SIG-M5 treated with dmso at 0.1 percent for 504 hours (cell line): ENCODE results near the gene SPINT1.

ENCODE experiments used
- DNase-seq: peaks from one replicate; lab custom pipeline; 2025; ENCODE audit not compliant: unreplicated experiment; lab: John Stamatoyannopoulos, UW

SPINT1 gene

DNA sequence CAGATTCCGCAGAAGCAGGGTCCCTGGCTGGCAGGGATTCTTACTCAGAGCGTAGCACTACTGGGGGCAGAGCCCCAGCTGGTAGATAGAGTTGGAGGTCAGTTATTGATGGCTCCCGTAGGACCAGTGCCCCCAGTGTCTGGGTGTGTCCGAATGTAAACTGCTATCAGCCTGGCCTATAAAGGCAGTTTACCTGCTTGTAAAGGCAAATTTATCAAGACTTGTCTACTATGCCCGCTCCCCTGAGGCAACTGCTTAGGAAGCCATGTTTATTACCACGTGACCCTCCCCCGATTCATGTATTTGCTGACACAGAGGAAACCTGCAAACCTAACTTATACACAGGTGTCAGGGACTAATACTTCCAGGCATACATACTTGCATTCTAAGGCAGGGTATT, 14.7 kb upstream of the SPINT1 start:
- no peak for DNase-seq

DNA sequence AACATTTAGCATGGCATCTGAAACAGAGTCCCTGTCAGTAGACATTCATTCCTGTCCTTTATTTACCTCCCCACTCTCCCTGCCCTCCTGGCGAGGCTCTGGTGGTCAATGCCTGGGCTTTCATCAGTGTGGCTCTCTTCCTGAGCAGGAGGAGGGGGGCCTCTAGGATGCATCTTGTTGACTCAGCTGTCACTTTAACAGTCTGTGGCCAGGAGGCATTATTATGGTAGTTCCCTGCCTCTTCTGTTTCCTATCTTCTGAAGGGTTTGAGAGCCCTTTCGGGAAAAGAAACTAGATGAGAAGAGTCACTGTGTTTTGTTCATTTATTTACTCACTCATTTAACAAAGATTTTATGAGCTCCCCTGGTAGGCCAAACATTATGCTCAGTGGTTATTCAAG, 13.0 kb upstream of the SPINT1 start:
- DNase-seq = no peak

DNA sequence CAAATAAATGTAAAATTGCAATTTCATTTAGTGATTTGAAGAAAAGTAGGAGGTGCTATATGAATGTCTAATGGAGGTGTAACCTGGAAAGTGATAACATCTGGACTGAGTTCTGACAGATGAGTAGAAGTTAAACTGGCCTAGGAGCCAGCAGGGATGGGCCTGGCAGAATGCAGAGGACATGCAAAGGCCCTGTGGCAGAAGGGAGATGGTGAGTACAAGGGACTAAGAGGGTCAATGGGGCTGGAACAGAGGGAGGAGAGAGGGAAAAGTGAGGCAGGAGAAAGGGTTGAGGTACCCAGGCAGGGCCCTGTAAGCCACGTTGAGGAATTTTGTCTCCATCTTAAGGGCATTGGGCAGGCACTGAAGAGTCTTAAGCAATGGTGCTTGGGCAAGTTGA, 12.0 kb upstream of the SPINT1 start:
- no peak for DNase-seq

DNA sequence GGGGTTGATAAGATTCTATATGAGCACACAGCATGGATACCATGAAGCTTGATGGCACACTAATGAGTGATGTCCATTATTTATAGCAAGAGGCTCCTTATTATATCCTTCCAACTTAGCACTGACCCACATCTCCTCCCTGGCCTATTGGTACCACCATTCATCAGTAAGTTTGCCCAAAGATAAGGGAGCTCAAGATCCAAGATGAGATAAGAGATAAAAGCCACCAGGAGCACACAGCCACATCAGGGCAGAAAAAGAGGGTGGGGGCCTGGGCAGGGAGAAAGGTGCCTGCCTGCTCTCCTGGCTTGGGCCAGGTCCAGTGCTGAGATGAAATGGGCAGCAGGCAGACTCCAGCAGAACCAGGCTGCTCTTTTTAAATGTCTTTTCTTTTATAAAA, 10.9 kb upstream of the SPINT1 start:
- DNase-seq = no peak

DNA sequence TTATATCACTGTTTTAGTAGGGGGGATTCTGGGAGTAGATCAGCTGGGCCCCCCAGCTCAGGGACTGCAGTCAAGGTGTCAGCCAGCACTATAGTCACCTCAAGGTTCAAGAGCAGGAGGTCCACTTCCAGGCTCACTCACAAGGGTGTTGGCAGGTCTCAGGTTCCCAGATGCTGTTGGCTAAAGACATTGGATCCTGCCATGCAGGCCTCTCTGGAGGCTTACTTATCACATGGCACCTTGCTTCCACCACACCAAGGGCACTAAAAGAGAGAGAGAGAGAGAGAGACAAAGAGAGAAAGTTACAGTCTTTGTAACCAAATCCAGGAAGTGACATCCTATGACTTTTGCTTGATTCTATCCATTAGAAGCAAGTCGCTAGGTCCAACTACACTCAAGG, 7.8 kb upstream of the SPINT1 start:
- DNase-seq = no peak

DNA sequence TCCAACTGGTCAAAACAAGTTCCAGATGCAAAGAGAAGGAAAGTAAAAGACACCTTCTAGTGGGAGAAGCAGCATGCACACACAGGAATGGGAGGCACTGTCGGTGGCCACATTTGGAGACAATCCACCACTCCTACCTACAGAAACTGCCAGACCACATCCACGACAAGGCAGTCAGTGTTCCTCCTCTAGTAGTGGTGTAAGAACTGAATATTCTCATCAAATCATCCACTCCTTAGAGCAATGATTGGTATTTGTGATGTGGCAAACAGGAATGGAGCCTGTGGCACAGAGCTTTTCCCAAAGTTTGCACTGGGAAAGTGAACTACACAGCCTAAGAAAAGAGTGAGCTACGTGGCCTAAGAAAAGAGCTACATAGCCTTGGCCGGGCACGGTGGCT, 5.1 kb upstream of the SPINT1 start:
- no peak for DNase-seq

DNA sequence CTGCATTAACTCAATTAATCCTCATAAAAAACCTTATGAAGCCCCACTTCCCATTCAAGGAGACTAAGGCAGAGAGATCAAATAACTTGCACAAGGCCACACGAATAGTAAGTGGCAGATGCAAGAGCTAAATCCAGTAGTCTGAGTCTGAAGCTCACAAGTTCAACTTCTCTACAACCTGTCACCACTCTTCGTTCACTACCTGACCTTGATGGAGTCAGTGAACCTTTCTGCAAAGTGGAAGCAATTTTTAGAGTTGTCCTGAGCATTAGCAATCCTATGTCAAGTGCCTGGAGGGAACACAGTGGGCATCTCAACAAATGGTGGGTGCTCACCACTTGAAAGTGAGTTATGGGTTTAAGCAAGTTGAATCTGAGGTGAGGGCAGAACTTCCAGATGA, 2.1 kb upstream of the SPINT1 start:
- no peak for DNase-seq

DNA sequence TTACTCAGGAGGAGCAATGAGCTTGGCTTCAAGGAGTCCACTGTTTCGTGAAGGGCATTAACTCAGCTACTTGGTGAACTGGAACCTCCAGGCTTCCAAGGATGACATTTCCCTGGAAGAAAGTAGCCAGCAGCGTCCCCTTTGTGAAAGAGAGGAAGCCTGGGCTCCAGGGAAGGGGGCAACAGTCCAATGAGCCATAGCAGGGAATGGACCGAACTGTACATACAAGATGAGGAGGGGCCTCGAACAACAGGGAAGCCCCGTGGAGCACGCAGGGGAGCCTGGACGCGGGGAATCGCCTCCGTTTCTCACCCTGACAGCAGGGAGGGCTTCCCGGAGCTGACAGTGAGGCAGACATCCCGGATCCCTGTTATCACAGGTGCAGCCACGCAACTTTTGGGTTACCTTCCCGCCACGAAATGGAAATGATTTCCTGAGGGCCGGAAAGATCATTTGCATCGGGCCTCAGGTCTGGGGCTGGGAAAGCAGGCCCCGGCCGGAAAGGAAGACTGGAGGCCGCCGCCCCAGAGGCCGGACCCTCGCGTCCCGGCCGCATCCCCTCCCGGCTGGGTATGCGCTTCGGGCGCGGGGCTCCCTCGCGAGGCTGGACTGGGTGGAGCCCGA, 475 bp upstream of the SPINT1 start:
- DNase-seq = no peak

DNA sequence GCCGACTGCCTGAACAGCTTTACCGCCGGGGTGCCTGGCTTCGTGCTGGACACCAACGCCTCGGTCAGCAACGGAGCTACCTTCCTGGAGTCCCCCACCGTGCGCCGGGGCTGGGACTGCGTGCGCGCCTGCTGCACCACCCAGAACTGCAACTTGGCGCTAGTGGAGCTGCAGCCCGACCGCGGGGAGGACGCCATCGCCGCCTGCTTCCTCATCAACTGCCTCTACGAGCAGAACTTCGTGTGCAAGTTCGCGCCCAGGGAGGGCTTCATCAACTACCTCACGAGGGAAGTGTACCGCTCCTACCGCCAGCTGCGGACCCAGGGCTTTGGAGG, 815 bp downstream of the SPINT1 start:
- DNase-seq = peak; percentile 50

DNA sequence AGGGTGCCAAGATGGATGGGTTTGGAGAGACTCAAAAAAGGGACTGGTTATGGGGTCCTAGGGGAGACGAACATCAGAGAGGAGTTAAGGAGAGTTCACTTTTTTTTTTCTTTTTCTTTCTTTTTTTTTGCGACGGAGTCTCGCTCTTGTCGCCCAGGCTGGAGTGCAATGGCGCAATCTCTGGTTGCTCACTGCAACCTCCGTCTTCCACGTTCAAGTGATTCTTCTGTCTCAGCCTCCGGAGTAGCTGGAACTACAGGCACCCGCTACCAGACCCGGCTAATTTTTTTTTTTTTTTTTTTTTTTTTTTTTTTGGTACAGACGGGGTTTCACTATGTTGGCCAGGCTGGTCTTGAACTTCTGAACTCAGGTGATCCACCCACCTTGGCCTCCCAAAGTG, 1.2 kb downstream of the SPINT1 start:
- peak; percentile 50 for DNase-seq

DNA sequence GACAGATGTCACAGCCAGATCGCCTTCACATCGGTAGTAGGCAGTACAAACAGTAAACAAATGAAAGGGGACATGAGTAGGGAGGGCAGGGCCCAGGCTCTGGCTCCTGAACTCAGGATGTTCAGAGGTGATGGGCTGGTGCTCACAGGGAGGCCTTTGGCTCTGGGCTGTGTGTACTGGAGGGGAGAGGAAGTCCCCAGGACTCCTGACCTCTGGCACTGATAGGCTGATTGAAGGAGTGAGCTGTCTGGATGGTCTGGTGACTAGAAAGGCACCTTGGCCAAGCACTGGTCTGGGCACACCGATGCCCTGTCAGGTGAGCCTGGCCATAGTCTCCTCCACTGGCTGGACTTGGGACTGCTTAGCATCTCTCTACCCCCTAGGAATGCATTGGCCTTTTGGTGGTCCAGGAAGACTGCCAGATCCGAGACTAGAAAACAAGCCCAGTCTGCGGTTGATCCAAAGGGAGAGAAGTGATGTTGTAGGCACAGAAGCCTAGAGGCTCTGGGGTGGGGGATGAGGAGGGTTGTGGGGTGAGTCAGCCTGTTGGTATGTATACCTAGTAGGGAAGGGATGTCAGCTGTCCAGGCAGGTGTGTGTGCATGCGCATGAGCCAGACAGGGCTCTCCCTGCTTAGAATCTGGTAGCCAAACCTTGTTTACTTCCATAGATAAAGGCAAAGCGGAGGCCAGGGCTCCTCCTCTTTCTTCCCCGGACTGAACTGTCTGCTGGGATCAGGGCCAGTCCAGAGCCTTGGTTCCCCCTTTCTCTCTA, 1.9 kb downstream of the SPINT1 start:
- peak; percentile 52 for DNase-seq

DNA sequence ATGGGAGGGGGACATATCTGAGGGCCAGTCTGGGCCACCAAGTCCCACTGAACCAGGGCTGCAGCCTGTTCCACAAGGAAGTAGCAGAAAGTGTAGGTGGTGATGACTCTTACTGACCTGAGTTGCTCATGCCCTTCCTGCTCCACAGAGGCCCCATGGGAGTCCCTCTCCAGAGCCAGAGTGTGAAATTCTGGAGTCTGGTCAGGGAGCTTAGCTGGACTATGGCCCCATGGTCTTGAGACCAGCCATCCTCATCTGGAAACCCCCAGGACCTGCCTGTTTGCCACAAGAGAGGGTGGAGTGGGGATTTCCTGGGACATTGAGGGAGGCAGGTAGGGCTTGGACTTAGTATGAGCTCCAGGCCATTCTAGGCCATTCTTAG, 3.0 kb downstream of the SPINT1 start:
- no peak for DNase-seq

DNA sequence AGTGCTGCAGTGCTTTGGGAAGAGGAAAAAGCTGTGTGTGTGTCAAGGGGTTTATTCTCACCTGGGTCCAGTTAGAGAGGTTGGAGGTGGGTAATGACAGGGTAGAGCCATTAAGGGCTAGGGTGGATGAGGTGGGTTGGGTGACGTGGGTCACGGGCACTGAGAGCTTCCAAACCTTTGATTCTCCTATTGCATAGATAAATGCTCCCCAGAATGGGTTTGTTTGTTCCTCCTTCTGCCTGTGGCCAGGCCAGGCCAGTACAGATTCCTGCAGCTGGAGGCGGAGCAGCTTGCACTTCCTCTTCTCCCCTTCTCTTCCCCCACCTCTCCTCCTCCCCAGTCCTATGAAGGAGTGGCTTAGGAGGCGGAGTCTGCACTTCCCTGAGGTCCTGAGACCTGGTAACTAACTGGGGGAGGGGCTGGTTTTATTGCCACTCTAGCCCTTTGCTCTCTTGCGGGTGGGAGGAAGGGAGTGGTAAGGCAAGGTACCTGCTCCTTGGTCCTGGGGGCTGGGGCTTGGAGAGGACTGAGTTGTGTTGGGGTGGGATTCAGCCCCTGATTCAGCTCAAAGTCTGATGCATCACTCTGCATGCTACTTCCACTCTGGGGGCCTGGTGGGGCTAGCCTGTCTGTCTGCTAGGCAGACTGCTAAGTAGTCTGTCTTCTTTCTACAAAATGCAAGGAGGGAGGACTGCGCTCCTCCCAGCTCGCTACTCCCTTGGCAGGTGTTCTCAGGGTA, 3.5 kb downstream of the SPINT1 start:
- peak; percentile 93 for DNase-seq

DNA sequence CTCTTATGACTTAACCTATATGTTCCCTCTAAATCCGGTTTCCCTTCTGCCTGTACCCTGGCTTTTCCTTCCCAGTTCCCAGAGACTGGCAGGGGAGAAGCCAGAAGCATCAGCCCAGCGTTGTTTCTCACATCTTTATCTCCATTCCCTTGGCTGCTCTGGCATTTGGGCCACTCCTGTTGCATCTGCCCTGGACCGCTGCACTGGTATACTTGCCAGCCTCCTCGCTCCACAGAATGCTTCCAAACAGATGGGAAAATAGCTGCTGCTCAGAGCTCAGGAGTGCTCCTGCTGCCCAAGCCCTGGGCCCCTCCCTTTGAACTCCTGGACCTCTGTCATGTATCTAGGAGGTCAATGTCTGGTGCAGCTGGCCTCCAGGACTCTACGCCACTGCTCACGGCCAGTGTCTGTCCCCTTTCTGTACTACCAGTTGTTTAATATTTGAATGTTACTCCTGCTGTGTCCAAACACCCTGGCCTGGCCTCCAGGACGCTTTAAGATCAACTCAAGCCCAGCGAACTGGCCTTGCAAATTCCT, 6.8 kb downstream of the SPINT1 start:
- DNase-seq = no peak

DNA sequence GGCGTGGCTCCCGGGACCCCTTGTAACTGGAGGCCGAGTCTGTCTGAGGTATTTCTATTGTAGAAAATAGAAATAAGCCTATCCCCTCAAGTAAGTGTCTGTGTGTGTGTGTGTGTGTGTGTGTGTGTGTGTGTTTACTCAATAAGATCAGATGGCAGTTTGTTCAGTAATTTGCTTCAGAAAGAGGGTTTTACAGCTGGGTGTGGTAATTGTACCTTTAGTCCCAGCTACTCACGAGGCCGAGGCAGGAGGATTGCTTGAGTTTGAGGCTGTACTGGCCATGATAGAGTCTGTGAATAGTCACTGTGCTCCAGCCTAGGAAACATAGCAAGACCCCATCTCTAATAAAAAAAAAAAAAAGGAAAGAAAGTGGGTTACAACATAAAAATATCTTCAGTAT, 8.7 kb downstream of the SPINT1 start:
- no peak for DNase-seq

DNA sequence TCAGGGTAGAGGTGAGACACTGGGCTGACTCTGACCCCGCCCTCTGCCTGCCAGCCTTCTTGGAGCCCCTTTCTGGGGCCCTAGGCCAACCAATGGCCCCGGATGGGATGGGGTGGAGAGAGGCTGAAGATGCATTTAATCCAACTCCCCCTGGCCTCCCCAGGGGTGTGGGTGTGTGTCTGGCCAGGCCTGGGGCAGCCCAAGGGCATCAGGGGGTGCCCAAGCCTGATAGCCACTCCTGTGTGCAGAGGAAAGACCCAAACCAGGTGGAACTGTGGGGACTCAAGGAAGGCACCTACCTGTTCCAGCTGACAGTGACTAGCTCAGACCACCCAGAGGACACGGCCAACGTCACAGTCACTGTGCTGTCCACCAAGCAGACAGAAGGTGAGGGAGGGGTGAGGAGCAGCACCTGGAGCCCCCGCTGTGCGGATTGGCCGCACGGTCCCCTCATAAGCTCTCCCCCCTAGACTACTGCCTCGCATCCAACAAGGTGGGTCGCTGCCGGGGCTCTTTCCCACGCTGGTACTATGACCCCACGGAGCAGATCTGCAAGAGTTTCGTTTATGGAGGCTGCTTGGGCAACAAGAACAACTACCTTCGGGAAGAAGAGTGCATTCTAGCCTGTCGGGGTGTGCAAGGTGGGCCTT, 9.5 kb downstream of the SPINT1 start:
- DNase-seq = no peak

DNA sequence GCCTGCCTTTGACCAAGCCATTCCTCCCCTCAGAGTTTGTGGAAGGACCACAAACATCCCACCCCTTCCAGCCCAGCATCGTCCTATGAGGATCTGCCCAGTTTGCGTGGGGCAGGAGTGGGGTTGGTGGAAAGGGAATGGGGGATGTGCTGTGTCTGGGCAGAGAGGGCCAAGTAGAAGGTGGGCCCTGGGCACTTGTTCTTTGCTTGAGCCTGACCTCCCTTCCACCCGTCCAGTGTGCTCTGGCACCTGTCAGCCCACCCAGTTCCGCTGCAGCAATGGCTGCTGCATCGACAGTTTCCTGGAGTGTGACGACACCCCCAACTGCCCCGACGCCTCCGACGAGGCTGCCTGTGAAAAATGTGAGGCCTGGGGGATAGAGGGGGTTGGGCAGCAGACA, 10.3 kb downstream of the SPINT1 start:
- DNase-seq = no peak

DNA sequence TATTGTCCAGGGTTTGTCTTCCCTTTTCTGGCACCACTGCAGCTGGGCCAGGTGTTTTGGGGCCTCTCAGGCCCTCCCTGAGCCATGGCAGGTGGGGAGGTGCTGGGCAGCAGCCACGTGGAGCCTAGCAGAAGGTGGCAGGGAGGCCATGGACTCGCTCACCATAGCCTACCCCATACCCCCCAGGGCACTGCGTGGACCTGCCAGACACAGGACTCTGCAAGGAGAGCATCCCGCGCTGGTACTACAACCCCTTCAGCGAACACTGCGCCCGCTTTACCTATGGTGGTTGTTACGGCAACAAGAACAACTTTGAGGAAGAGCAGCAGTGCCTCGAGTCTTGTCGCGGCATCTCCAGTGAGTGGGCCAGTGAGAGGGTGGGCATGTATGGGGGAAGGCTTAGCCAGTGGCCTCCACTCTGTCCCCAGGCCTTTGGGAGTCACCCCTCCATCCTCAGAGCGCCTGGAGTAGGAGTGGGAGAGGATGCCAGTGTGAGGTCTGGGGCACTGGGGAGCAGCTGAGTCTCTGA, 11.9 kb downstream of the SPINT1 start:
- DNase-seq = no peak

DNA sequence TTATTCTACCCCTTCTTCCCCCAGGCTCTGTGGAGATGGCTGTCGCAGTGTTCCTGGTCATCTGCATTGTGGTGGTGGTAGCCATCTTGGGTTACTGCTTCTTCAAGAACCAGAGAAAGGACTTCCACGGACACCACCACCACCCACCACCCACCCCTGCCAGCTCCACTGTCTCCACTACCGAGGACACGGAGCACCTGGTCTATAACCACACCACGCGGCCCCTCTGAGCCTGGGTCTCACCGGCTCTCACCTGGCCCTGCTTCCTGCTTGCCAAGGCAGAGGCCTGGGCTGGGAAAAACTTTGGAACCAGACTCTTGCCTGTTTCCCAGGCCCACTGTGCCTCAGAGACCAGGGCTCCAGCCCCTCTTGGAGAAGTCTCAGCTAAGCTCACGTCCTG, 12.9 kb downstream of the SPINT1 start:
- no peak for DNase-seq

DNA sequence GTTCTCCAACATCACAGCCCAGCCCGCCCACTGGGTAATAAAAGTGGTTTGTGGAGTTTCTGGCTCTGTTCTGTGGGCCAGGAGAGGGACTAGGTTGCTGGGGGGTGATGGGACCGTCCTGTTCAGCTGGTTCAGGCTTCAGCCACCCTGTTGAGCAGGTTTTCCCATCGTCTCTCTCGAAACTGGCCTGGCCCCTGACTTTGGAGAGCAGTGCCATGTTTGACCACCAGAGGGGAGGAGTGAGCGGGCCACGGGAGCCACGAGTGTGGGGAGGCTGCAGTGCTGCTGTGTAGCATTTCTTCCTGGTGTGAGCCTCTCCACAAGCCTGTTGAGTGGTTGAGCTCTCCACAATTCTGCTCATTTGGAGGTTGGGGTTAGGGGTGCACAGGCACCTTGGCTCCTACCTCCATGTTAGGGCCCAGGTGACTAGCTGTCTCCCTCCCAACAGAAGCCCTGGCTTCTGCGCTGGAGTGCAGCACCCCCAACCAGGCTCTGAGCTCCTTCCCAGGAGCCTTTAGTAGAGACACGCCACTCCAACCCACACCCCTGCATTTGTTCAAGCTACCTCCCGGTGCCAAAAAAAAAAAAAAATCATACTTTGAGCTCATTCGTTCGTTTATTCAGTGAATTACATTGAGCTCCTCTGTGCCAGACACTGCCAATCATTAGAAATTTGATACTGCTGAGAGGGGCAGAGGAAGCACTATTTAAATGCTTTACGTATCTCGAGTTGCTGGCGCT, 13.9 kb downstream of the SPINT1 start:
- peak; percentile 72 for DNase-seq

DNA sequence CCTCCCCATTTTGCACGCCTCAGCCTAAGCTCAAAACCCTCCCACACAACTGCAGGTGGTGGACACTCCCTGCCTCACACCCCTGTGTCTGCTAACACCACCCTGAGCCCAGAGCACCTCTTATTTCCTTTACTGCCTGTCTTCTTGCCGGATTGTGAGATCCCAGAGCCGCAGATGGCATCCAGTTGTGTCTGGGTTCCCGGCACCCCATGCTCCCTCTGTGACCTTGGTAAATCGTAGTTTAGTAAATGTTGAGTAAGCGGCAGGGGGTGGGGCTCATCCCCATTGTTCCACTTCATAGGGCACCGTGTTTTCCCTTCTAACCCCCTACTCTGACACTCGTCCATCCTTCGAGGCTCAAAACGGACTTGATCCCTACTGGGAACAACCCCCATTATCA, 14.9 kb downstream of the SPINT1 start:
- DNase-seq = no peak
